ENCODE measurements around the gene SDR42E2. TPM values are rescaled to one million over a fixed set of nuclear protein-coding genes. Genes with fewer than 3 reads are reported as not detected.

The SDR42E2 gene
- total and polyA plus RNA-seq, 2 donors (not counting 3 experiments of a cell fraction or from before 2014, with no cell fraction given), result 0.03 to 0.13 TPM

DNA sequence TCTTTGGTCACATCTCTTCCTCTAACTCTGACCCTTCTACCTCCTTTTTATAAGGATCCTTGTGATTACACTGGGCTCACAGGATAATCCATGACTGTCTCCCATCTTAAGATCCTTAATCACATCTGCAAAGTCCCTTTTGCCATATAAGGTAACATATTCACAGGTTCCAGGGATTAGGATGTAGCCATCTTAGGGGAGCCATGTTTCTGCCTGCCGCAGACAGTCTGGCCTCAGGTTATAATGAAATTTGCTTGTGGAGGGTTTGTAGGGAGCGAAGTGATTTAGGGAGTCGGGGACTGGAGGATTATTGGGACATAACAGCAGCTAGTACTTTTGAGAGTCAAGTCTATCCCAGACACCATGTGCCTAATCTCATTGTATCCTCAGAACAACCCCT lies 51.5 kb downstream of the SDR42E2 start:
- no peaks in the 10 kb centered on the region for H3K9me1 ChIP-seq (replicated peaks; ENCODE audit: control insufficient read depth, extremely low read depth, insufficient read depth, low read length)
- H3K9ac ChIP-seq (replicated peaks; ENCODE audit: extremely low read depth, insufficient read depth, low read length), result no peak overlapping the region
- H2AFZ ChIP-seq (ENCODE audit: low read depth, low read length), result no peak overlapping the region
- H3K27ac ChIP-seq (ENCODE audit: insufficient read depth, low read depth, low read length), result no peak overlapping the region
- no peak overlapping the region for H3K4me3 ChIP-seq (replicated peaks in 1 of 3; ENCODE audit: insufficient read depth in 1 of 3, low read depth in 1 of 3, low read length in 3 of 3)
- intact Hi-C loops (cut with micrococcal nuclease) (no loop called here), dilution Hi-C loops (cut with MboI; ENCODE audit: extremely low pct_ligation_motif_present, low sequenced_read_pairs) (no loop called here)
- TF ChIP-seq POLR2AphosphoS5 (IDR thresholded peaks at IDR 0.05; ENCODE audit: insufficient read depth, low read depth, low read length) (no peak), JUN (IDR thresholded peaks at IDR 0.05; ENCODE audit: borderline replicate concordance, insufficient read depth, insufficient read length, low read depth) (no peak)
- POLR2A ChIA-PET, result no interaction called here
- H4K20me1 ChIP-seq (replicated peaks; ENCODE audit: control insufficient read depth, extremely low read depth, insufficient read depth, low read length), result no peaks in the 10 kb centered on the region
- FAIRE-seq (no peak), DNase-seq (ENCODE audit: low read depth, low spot score) (no peak)
- CTCF ChIA-PET, result no interaction called here
- H3K4me1 ChIP-seq (ENCODE audit: control insufficient read depth, extremely low read depth, insufficient read depth, low read length), result peaks cover 2% of the 10 kb centered on the region
- peaks cover 41% of the 10 kb centered on the region for H3K79me2 ChIP-seq (ENCODE audit: control insufficient read depth, insufficient read depth, low read length)
- BruUV-seq (replicated peaks), result no TSS peak
- H3K9me3 ChIP-seq (replicated peaks; ENCODE audit: control insufficient read depth, insufficient read depth, low read length), result no peaks in the 10 kb centered on the region
- H3K27me3 ChIP-seq (ENCODE audit: control insufficient read depth in 2 of 2, insufficient read depth in 2 of 2, low read length in 2 of 2), result no peaks in the 10 kb centered on the region
- peaks cover 0 to 3% of the 10 kb centered on the region in 2 experiments for H3K36me3 ChIP-seq (ENCODE audit: control insufficient read depth in 2 of 2, extremely low read depth in 1 of 2, insufficient read depth in 2 of 2, low read length in 2 of 2)
- no peak overlapping the region for H3K4me2 ChIP-seq (ENCODE audit: insufficient read depth, low read length)

DNA sequence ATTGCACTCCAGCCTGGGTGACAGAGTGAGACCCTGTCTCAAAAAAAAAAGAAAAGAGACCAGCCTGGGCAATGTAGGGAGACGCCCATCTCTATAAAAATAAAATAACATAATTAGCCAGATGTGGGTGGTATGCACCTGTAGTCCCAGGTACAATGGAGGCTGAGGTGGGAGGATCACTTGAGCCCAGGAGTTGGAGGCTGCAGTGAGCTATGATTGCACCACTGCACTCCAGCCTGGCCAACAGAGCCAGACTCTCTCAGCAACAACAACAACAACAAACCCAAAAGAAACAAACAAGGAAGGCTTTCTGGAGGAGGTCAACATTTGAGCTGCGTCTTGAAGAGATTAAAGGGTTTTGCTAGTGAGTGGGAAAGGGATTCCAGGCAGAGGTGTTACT lies 52.1 kb downstream of the SDR42E2 start:
- no peak overlapping the region for H3K27ac ChIP-seq (ENCODE audit: insufficient read depth, low read depth, low read length)
- peaks cover 35% of the 10 kb centered on the region for H3K79me2 ChIP-seq (ENCODE audit: control insufficient read depth, insufficient read depth, low read length)
- ChIA-PET CTCF (no interaction called here), POLR2A (no interaction called here)
- no peaks in the 10 kb centered on the region for H3K9me3 ChIP-seq (replicated peaks; ENCODE audit: control insufficient read depth, insufficient read depth, low read length)
- H2AFZ ChIP-seq (ENCODE audit: low read depth, low read length), result no peak overlapping the region
- no peaks in the 10 kb centered on the region for H3K27me3 ChIP-seq (ENCODE audit: control insufficient read depth in 2 of 2, insufficient read depth in 2 of 2, low read length in 2 of 2)
- TF ChIP-seq GATA2 (IDR thresholded peaks at IDR 0.05; ENCODE audit: insufficient read depth, insufficient read length, low read depth, low read length) (no peak), POLR2AphosphoS5 (IDR thresholded peaks at IDR 0.05; ENCODE audit: insufficient read depth, low read depth, low read length) (no peak), FOS (IDR thresholded peaks at IDR 0.05; ENCODE audit: borderline replicate concordance, insufficient read depth, low read length) (no peak), MYC (IDR thresholded peaks at IDR 0.05; ENCODE audit: low read depth, low read length) (no peak), JUN (IDR thresholded peaks at IDR 0.05; ENCODE audit: borderline replicate concordance, insufficient read depth, insufficient read length, low read depth) (no peak), EZH2 (IDR thresholded peaks at IDR 0.05; ENCODE audit: borderline replicate concordance, low read depth, low read length, severe bottlenecking) (no peak), POLR2A (IDR thresholded peaks at IDR 0.05; ENCODE audit: low read depth, low read length) (no peak)
- TF ChIP-seq, protein P1, sequence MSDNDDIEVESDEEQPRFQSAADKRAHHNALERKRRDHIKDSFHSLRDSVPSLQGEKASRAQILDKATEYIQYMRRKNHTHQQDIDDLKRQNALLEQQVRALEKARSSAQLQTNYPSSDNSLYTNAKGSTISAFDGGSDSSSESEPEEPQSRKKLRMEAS (IDR thresholded peaks at IDR 0.05; ENCODE audit: insufficient read depth, insufficient read length), result no peak
- TF ChIP-seq, protein P2, sequence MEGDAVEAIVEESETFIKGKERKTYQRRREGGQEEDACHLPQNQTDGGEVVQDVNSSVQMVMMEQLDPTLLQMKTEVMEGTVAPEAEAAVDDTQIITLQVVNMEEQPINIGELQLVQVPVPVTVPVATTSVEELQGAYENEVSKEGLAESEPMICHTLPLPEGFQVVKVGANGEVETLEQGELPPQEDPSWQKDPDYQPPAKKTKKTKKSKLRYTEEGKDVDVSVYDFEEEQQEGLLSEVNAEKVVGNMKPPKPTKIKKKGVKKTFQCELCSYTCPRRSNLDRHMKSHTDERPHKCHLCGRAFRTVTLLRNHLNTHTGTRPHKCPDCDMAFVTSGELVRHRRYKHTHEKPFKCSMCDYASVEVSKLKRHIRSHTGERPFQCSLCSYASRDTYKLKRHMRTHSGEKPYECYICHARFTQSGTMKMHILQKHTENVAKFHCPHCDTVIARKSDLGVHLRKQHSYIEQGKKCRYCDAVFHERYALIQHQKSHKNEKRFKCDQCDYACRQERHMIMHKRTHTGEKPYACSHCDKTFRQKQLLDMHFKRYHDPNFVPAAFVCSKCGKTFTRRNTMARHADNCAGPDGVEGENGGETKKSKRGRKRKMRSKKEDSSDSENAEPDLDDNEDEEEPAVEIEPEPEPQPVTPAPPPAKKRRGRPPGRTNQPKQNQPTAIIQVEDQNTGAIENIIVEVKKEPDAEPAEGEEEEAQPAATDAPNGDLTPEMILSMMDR (IDR thresholded peaks at IDR 0.05; ENCODE audit: extremely low read depth in 1 of 2, insufficient read depth in 1 of 2, low read depth in 1 of 2, low read length in 2 of 2), result no peak
- no peak overlapping the region for H3K4me3 ChIP-seq (replicated peaks in 1 of 3; ENCODE audit: insufficient read depth in 1 of 3, low read depth in 1 of 3, low read length in 3 of 3)
- FAIRE-seq (no peak), DNase-seq (ENCODE audit: low read depth, low spot score) (no peak)
- no peak overlapping the region for H3K4me2 ChIP-seq (ENCODE audit: insufficient read depth, low read length)
- H4K20me1 ChIP-seq (replicated peaks; ENCODE audit: control insufficient read depth, extremely low read depth, insufficient read depth, low read length), result no peaks in the 10 kb centered on the region
- H3K9ac ChIP-seq (replicated peaks; ENCODE audit: extremely low read depth, insufficient read depth, low read length), result no peak overlapping the region
- H3K4me1 ChIP-seq (ENCODE audit: control insufficient read depth, extremely low read depth, insufficient read depth, low read length), result peaks cover 2% of the 10 kb centered on the region
- intact Hi-C loops (cut with micrococcal nuclease) (no loop called here), dilution Hi-C loops (cut with MboI; ENCODE audit: extremely low pct_ligation_motif_present, low sequenced_read_pairs) (no loop called here)
- no TSS peak for BruUV-seq (replicated peaks)
- no peaks in the 10 kb centered on the region for H3K9me1 ChIP-seq (replicated peaks; ENCODE audit: control insufficient read depth, extremely low read depth, insufficient read depth, low read length)
- H3K36me3 ChIP-seq (ENCODE audit: control insufficient read depth in 2 of 2, extremely low read depth in 1 of 2, insufficient read depth in 2 of 2, low read length in 2 of 2), result peaks cover 0 to 3% of the 10 kb centered on the region in 2 experiments
